ENCODE results near the gene EFEMP1.

- no peak for TF ChIP-seq POLR2A (IDR thresholded peaks at IDR 0.05; ENCODE audit: low read length)
- no peak for TF ChIP-seq GATA1 (IDR thresholded peaks at IDR 0.05; ENCODE audit: low read depth, low read length)
Measured at GRCh38 chr2:55918856-55919255, 4.7 kb downstream of the EFEMP1 start.

Data from erythroblast (primary cell).